Pancreas (tissue), 10 donors: Measurements from ENCODE around the gene RPRD1A. TPM values are rescaled to one million over a fixed set of nuclear protein-coding genes. Genes with fewer than 3 reads are reported as not detected.
A peak's percentile ranks its signal among the peaks of the same experiment; 100 is the strongest.

Source experiments
- ATAC-seq, 4 donors: fragments of 200-7000 bp; cut with Tn5 transposase; one replicate each; pipeline versions ENCODE4 v1.8.0 to v1.9.1; 2020; ENCODE audit warnings: mild to moderate bottlenecking in 4 of 4, moderate library complexity in 4 of 4
- DNase-seq, 6 donors: peaks; one replicate each; pipeline ENCODE4 v3.0.0-alpha.2; 2020
- FAIRE-seq: peaks from 2 replicates; lab custom pipeline; 2012; peaks lifted over from hg19 to GRCh38; lab: Jason Lieb, UNC
- H3K27ac ChIP-seq, 4 donors: fragments of 200-600 bp; sonication (generic); 1 replicate in 3 of 4; 2 replicates in 1 of 4; pipeline versions ENCODE4 v1.5.0 to v1.8.0; 2020
- H3K27me3 ChIP-seq, 4 donors: fragments of 200-600 bp; one replicate each; pipeline ENCODE4 v1.8.0; 2021
- H3K36me3 ChIP-seq, 3 donors: fragments of 200-600 bp; sonication (generic) in 1 of 3; one replicate each; pipeline versions ENCODE4 v1.5.0 to v1.8.0; 2020 to 2021
- H3K4me1 ChIP-seq, 3 donors: fragments of 200-600 bp; one replicate each; pipeline ENCODE4 v1.8.0; 2021
- H3K4me3 ChIP-seq, 4 donors: fragments of 200-600 bp; sonication (generic) in 2 of 4; one replicate each; pipeline versions ENCODE4 v1.5.0 to v1.8.0; 2020 to 2021
- H3K9me3 ChIP-seq, 4 donors: fragments of 200-600 bp; one replicate each; pipeline ENCODE4 v1.8.0; 2021
- WGBS, 2 donors: extraction: QIAGEN DNeasy Blood & Tissue Kit; methylation state at CpG; one replicate each; pipeline ENCODE4 v1.1.7; 2013; 5-methylcytosine and 5-hydroxymethylcytosine counted together
- intact Hi-C, 3 donors: fragments of 100-400 bp; cut with DNase I; formaldehyde crosslinking; loops; one replicate each; pipeline versions ENCODE4 v1.11.1 to v1.14.2; 2022
- polyA plus RNA-seq, 2 donors: library from polyadenylated mRNA; stranded (reverse); fragments of 200-250 nt; gene quantifications; one replicate each; pipeline ENCODE4 v1.2.3, GENCODE V29; 2013
- total RNA-seq, 6 donors: library from RNA; stranded (reverse); fragmentation: NEBNext Ultra II Directional in 4 of 6; extraction: Animal tissue kit (Norgen Biotek cat#: 25700) in 4 of 6; gene quantifications; one replicate each; pipeline versions ENCODE4 v1.2.1 to v1.2.4, GENCODE V29; 2021 to 2023
- TF ChIP-seq, protein P1 (sequence below), 4 donors: fragments of 200-600 bp; sonication (generic) in 3 of 4; IDR thresholded peaks; one replicate each; pipeline versions ENCODE4 v1.5.0 to v1.8.0; 2021; ENCODE audit warnings: antibody characterized with exemption in 4 of 4
- donor health status: healthy with polysubstance abuse.
- donor health status: DM: no; HTN: no; CAD: no; lungs with moderate emphysema.
- donor health status: DM: no; HTN: no; CAD: no.
- donor health status: control.
- donor health status: control.
- donor health status: Bipolar disorder and iron deficiency.
- donor health status: DM: yes; HTN: yes; CAD: no.
- donor health status: DM: no; HTN: no; CAD: no.
- donor health status: DM: no; HTN: no; CAD: no.
- donor health status: DM: yes; HTN: yes; CAD: no.

The RPRD1A gene
- total and polyA plus RNA-seq, 8 donors: 14.0 to 30.9 (median 21.9) TPM

- no peaks in the 10 kb centered on the region for H3K27me3 ChIP-seq
- ATAC-seq (no peak), DNase-seq (no peak), FAIRE-seq (no peak)
- 70 to 89% methylated on average over 2 of the region's 2 CpGs for WGBS, 2 donors
- H3K27ac ChIP-seq: no peak overlapping the region
- no peak overlapping the region for H3K4me3 ChIP-seq
- H3K9me3 ChIP-seq: no peaks in the 10 kb centered on the region
- no peaks in the 10 kb centered on the region for H3K36me3 ChIP-seq
- no peaks in the 10 kb centered on the region for H3K4me1 ChIP-seq
- TF ChIP-seq, protein P1, sequence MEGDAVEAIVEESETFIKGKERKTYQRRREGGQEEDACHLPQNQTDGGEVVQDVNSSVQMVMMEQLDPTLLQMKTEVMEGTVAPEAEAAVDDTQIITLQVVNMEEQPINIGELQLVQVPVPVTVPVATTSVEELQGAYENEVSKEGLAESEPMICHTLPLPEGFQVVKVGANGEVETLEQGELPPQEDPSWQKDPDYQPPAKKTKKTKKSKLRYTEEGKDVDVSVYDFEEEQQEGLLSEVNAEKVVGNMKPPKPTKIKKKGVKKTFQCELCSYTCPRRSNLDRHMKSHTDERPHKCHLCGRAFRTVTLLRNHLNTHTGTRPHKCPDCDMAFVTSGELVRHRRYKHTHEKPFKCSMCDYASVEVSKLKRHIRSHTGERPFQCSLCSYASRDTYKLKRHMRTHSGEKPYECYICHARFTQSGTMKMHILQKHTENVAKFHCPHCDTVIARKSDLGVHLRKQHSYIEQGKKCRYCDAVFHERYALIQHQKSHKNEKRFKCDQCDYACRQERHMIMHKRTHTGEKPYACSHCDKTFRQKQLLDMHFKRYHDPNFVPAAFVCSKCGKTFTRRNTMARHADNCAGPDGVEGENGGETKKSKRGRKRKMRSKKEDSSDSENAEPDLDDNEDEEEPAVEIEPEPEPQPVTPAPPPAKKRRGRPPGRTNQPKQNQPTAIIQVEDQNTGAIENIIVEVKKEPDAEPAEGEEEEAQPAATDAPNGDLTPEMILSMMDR (IDR thresholded peaks at IDR 0.05): no peak
- intact Hi-C loops: no loop called here
Measured at GRCh38 chr18:35962320-35962719, 105.0 kb downstream of the RPRD1A start.

DNA sequence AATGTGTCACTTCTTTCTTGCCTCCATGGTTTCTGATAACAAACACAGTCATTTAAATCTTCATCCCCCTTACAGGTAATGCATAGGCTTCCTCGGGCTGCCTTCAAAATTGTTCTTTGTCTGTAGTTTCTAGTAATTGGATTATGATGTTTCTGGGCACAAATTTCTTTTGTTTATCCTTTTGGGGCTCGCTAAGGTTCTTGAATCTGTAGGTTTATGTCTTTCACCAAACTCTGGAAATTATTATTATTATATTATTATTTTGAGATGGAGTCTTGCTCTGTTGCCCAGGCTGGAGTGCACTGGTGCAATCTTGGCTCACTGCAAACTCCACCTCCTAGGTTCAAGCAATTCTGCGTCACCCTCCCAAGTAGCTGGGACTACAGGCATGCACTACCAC, 111.1 kb downstream of the RPRD1A start:
- Histone ChIP-seq H3K9me3 (no peaks in the 10 kb centered on the region), H3K27ac (no peak overlapping the region), H3K4me1 (no peaks in the 10 kb centered on the region), H3K4me3 (no peak overlapping the region), H3K27me3 (no peaks in the 10 kb centered on the region), H3K36me3 (no peaks in the 10 kb centered on the region)
- intact Hi-C loops: no loop called here
- FAIRE-seq: no peak
- DNase-seq: no peak
- 70 to 71% methylated on average over 3 of the region's 3 CpGs for WGBS, 2 donors
- TF ChIP-seq, protein P1 (IDR thresholded peaks at IDR 0.05): no peak
- no peak for ATAC-seq

DNA sequence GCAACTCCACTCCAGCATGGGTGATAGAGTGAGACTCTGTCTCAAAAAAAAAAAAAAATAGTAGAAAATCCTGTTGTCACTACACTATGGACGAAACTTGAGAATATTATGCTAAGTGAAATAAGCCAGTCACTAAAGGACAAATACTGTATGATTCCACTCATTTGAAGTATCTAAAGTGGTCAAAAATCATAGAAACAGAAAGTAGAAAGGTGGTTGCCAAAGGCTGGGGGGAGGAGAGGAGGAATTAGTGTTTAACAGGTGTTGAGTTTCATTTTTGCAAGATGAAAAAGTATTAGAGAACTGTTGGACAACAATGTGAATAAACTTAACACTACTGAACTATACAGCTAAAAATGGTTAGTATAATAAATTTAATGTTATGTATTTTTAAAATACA, 113.7 kb downstream of the RPRD1A start:
- Histone ChIP-seq H3K9me3 (no peaks in the 10 kb centered on the region), H3K4me1 (no peaks in the 10 kb centered on the region), H3K36me3 (no peaks in the 10 kb centered on the region), H3K4me3 (no peak overlapping the region), H3K27ac (no peak overlapping the region), H3K27me3 (no peaks in the 10 kb centered on the region)
- no peak for FAIRE-seq
- ATAC-seq: no peak
- 61 to 75% methylated on average over 1 of the region's 1 CpG for WGBS, 2 donors
- intact Hi-C loops: loop anchor here in 1 of 3 donors (5.0 kb wide), 1 partner anchor 546 kb away; no protein-coding TSS in a partner anchor
- TF ChIP-seq, protein P1 (IDR thresholded peaks at IDR 0.05): no peak
- DNase-seq: no peak

GRCh38 chr18:35950628-35950982, 116.8 kb downstream of the RPRD1A start:
- Histone ChIP-seq H3K27me3 (no peaks in the 10 kb centered on the region), H3K27ac (no peak overlapping the region), H3K36me3 (no peaks in the 10 kb centered on the region), H3K4me3 (peak overlapping the region in 3 of 4 donors; percentile 33 to 65 (median 47)), H3K4me1 (no peaks in the 10 kb centered on the region), H3K9me3 (no peaks in the 10 kb centered on the region)
- DNase-seq (no peak), FAIRE-seq (no peak), ATAC-seq (no peak)
- TF ChIP-seq, protein P1 (IDR thresholded peaks at IDR 0.05): peak in 2 of 4 donors; percentile 7 to 9
- intact Hi-C loops: loop anchor here in 1 of 3 donors (5.0 kb wide), 1 partner anchor 543 kb away; no protein-coding TSS in a partner anchor
- 10 to 12% methylated on average over 6 of the region's 6 CpGs for WGBS, 2 donors

DNA sequence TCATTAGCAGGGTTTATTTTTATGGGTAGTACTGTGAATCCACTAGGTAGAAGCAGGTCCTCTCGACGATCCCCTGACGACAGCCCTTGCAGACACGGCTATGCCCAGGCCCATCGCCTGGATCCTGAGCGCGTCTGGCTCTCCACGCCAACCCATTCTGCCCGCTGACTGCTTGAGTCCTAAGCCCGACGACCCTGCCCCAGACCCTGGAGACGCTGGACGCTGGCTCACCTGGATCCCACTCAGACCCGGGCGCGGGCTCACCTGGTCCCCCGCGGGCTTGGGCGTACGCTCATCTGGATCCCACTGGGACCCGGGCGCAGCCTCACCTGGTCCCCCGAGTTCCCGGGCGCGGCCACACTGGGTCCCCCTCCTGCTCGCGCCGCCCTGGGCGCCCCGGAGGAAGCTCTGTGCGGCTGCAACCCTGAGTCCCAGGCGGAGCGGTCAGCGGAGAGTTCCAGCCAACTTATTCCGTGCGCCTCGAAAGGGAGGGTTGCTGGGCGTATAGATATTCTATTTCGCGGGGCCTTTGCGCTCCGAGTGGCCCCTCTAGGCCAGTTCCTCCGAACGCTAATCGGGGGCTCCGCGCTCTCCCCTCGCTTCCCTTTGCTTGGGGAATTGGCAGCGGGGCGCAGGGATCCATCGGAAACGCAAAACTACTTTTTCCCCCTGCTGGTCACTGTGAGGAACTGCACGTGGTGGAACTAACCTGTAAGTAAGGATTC, 117.3 kb downstream of the RPRD1A start:
- Histone ChIP-seq H3K27me3 (no peaks in the 10 kb centered on the region), H3K36me3 (no peaks in the 10 kb centered on the region), H3K9me3 (no peaks in the 10 kb centered on the region), H3K4me1 (no peaks in the 10 kb centered on the region), H3K4me3 (peak overlapping the region; percentile 33 to 65 (median 42)), H3K27ac (no peak overlapping the region)
- WGBS, 2 donors: 3 to 4% methylated on average over 54 of the region's 54 CpGs
- FAIRE-seq: no peak
- TF ChIP-seq, protein P1 (IDR thresholded peaks at IDR 0.05): peak; percentile 80 to 96 (median 96)
- peak; percentile 20 to 77 (median 46) for DNase-seq
- intact Hi-C loops: loop anchor here in 2 of 3 donors (5.0 to 10.0 kb wide), 3 partner anchors 195 to 563 kb away; no protein-coding TSS in a partner anchor
- ATAC-seq: peak; percentile 86 to 97 (median 94)
